ENCODE measurements around the gene CIAO3.
"Not testable (repeated sequence)": the region's sequence is repeated elsewhere in the genome, so short reads cannot be mapped to it uniquely, and the experiment has no call there.

The CIAO3 gene

GRCh38 chr16:721765-722540, 18.8 kb downstream of the CIAO3 start:
- FAIRE-seq: no peak

- no peak for FAIRE-seq
These were observed 19.6 kb downstream of the CIAO3 start, which contains the start of gene ANTKMT for GRCh38 chr16:720990-721764. Gene ANTKMT (plus strand): TSS chr16:721146. CDS start chr16:721275, 129 bp downstream.

GRCh38 chr16:720447-720989, 20.3 kb downstream of the CIAO3 start:
- FAIRE-seq: no peak

GRCh38 chr16:719815-720446, 20.9 kb downstream of the CIAO3 start:
- FAIRE-seq: no peak

- no peak for FAIRE-seq
These were observed 21.9 kb downstream of the CIAO3 start for GRCh38 chr16:718922-719321.

- FAIRE-seq: no peak
These were observed 22.4 kb downstream of the CIAO3 start for GRCh38 chr16:718389-718788.

GRCh38 chr16:717450-718245, 23.1 kb downstream of the CIAO3 start:
- FAIRE-seq: no peak

- FAIRE-seq: no peak
These were observed 23.9 kb downstream of the CIAO3 start for GRCh38 chr16:716768-717325.

GRCh38 chr16:716200-716568, 24.6 kb downstream of the CIAO3 start:
- no peak for FAIRE-seq

- FAIRE-seq: no peak
These were observed 25.2 kb downstream of the CIAO3 start for GRCh38 chr16:715477-716199.

- no peak for FAIRE-seq
These were observed 26.0 kb downstream of the CIAO3 start, which contains the start of gene METRN for GRCh38 chr16:714558-715476. Gene METRN (plus strand): TSS chr16:715118. CDS start chr16:715290, 172 bp downstream.

- no peak for FAIRE-seq
These were observed 26.7 kb downstream of the CIAO3 start for GRCh38 chr16:714079-714478.

GRCh38 chr16:712740-713250, 28.0 kb downstream of the CIAO3 start:
- FAIRE-seq: not testable (repeated sequence)

GRCh38 chr16:711548-712320, 29.1 kb downstream of the CIAO3 start:
- no peak for FAIRE-seq

GRCh38 chr16:711084-711483, 29.7 kb downstream of the CIAO3 start:
- no peak for FAIRE-seq

- FAIRE-seq: no peak
These were observed 30.2 kb downstream of the CIAO3 start for GRCh38 chr16:710500-711075.

GRCh38 chr16:709566-710499, 31.0 kb downstream of the CIAO3 start:
- no peak for FAIRE-seq

GRCh38 chr16:708959-709358, 31.8 kb downstream of the CIAO3 start:
- FAIRE-seq: no peak

All from A204.1 (cell line).